ENCODE results near the gene RC3H1.
"Not testable (repeated sequence)": the region's sequence is repeated elsewhere in the genome, so short reads cannot be mapped to it uniquely, and the experiment has no call there.

RC3H1 gene

DNA sequence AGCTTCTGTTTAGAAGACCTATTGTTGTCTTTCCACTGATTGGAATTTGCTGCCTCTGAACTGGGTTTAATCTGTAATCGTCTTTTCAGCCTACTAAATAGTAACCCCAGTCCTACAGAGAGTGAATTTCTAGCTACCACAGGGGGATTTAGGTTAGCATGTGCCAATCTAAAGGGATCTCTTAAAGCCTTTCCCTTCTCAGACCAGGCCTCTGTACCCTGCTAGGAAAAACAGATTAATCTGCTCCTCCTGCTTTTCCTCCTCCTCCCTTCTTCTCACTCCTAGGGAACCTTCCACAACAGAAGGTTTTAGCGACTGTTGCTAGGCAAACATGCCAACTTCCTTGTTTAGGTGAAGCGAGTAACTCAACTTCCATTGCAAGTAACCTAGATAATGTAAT lies 1.3 kb upstream of the RC3H1 start:
- peak; percentile 66 for DNase-seq

DNA sequence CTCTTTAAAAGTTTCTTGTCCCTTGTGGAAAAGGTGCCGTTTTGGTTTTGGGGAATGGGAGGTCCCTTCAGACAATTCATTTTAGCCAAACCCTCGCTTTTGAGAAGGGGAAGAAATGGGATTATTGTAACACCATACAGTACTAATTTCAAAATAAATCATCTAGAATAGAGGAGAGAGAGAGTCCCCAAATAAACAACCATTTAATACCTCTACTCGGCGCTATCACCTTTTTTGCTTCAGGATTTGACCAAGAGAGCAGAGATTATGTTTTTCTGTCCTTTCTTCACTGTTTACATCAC lies 770 bp upstream of the RC3H1 start:
- no peak for DNase-seq

DNA sequence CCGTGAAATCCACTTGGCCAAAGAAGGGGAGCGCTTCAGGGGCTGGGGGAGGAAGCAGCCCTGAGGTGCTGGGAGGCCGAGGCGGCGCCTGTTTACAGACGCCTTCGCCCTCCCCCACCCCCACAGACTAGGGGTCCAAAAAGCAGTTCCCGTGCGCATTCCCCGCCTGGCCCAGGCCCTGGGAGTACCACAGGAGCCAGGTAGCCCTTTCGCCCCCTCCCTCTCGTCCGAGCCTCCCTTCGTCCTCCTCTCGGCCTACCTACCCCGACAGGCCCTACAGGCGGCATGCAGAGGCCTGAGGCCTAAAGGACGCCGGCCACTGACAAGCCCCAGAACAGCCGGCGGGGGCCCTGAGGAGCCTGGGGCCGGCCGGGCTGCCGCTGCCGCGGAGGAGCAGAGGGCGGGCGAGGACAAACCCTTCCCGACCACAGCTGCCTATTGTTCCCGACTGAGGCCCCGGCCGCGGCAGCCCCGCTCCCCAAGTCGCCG lies 522 bp downstream of the RC3H1 start:
- peak; percentile 52 for DNase-seq

DNA sequence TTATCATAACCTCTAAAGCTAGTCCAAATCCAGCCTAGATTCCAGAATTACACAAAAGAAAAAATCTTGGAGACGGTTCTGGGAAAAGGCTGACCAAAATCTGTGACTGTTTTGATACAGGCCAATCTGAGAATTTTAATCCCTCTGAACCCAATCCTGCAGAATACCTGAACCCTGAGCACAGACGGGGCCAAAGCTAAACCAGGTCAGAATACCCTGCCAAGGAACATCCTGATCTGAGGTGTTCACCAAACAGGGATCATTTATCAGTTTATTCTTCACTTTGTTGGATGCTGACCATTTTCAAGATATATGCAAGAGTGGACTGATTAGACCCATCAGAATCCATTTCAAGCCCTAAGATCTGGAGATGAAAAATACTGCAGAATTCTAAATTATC lies 3.6 kb downstream of the RC3H1 start:
- DNase-seq, result no peak

DNA sequence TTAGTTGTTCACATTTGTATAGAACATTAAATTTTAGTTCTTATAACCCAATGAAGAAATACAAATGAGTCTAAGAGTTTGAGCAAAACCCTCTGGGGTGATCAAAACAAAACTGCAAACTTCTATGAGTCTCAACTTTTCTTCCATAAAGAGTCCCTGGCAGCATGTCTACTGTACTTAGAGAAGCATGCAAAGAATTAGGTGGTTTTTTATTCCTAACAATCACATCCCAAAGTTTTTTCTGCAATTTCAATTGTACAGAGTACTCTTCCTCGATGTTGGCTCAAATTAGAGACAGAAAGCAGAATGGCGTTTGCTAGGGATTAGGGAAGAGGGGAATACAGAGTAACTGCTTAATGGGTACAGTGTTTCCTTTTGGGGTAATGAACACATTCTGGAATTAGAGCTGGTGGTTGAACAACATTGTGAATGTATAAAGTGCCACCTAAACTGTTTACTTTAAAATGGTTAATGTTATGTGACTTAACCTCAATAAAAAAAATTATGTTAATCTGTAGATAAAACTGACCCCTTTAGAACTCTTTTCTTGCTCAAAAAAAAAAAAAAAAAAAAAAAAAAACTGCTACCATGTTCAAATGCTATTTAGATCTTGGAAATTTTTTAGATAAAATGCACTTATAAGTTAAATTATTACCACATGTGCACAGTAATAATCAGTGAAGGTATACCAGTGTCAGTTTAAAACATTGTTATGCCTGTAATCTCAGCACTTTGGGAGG lies 4.8 kb downstream of the RC3H1 start:
- no peak for DNase-seq

DNA sequence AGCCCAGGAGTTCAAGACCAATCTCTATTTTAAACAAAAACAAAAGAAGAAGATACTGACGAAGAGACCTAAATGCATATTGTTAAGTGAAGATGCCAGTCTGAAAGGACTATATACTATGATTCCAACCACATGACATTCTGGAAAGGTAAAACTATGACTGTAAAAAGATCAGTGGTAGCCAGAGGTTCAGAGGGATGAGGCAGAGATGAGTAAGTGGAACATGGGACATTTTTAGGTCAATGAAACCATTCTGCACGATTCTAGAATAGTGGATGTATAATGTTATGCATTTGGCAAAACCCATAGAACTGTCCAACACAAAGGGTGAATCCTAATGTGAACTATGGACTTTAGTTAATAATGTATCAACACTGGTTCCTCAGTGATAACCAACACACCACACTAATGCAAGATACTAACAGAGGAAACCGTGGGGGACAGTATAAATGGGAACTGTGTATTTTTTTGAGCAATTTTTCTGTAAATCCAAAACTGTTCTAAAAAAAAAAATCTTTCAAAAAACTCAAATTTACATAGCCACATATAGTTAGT lies 8.2 kb downstream of the RC3H1 start:
- no peak for DNase-seq

DNA sequence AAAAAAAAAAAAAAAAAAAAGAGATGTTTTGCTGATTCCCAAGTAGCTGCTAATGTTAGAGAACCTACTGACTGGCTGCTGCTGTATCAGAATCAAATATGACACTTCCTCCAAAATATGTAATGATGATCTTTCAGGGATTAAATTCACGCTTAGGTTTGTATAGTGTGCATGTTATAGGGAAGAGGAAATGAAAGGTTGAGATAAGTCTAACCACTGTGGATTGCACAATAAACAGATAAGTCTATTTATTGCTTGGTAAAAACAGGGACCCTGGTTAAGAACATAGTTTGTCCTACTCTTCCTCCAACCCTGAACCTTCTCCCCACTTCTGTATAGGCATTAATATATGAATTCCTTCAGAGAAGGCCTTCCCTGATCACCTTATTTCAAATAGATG lies 13.2 kb downstream of the RC3H1 start:
- peak; percentile 57 for DNase-seq

DNA sequence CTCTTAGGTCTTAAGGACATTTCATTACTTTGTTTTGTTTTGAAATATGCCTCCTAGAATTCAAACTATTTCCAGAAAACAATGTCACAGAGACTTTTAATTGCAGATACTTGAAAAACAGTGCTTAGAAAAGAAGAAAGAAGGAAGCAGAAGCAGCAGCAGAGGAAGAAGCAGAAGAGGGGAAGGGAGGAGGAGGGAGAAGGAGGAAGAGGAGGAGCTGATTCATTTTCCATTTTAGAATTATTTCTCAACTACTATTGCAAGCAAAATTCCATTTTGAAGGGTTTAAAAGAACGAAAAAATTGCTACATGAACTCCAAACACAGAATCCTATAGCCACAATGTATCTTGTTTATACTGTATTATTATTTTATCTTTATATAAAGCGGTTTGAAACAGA lies 13.9 kb downstream of the RC3H1 start:
- peak; percentile 70 for DNase-seq

DNA sequence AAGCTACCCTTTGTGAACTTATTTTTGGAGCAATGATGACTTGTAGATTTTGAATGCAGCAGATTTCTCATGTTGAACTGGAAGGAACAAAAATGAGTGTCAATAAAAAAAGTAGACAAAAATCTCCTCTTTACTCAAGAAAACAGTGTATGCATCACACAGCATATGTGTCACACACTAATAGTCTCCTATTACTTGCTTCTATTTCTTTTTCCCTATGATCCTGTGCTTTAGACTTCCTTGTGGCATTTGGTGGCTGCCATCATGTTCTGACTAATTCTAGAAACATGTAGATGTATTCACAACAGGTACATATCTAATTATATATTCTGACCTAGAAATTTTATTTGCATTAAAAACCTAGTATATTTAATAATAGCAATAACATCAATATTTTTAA lies 14.3 kb downstream of the RC3H1 start:
- no peak for DNase-seq

DNA sequence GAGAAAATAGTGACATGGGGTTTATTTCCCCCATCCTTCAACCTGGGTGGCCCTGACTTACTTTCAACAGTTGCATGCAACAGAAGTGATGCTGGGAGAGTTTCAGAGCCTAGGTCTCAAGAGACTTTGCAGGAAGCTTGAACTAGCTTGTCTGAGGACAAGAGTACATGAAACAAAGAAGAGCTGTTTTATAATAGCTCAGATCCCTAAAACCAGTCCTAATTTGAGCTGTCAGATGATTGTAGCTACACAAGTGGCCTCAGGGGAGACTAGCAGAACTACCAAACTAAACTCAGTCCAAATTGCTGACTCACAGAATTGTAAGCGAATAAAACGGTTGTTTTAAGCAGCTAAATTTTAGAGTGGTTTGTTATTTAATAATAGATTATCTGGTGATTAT lies 17.1 kb downstream of the RC3H1 start:
- peak; percentile 24 for DNase-seq

DNA sequence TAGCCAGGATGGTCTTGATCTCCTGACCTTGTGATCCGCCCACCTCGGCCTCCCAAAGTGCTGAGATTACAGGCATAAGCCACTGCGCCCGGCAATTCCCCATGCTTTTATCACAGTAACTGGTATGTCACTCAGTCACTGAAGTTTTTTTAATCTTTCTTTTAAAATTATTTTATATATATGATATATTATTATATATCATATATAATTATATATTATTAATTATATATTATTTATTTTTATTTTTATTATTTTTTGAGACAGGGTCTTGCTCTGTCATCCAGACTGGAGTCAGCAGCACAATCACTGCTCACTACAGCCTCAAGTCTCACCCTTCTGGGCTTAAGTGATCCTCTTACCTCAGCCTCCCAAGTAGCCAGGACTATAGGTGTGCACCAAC lies 18.3 kb downstream of the RC3H1 start:
- DNase-seq, result no peak

DNA sequence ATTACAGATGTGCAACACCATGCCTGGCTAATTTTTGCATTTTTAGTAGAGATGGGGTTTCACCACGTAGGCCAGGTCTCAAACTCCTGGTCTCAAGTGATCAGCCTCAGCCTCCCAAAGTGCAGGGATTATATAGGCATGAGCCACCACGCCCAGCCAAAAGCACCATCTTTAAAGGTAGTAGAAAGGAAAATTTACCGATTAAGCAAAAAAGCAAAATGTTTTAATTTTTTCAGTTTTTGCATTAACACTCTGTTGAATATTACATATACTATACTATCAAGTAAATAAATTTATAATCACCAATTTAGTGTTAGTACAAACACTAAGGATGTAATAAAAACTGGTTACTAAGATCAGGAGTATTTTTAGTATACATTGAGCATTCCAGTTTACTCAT lies 20.6 kb downstream of the RC3H1 start:
- DNase-seq, result no peak

DNA sequence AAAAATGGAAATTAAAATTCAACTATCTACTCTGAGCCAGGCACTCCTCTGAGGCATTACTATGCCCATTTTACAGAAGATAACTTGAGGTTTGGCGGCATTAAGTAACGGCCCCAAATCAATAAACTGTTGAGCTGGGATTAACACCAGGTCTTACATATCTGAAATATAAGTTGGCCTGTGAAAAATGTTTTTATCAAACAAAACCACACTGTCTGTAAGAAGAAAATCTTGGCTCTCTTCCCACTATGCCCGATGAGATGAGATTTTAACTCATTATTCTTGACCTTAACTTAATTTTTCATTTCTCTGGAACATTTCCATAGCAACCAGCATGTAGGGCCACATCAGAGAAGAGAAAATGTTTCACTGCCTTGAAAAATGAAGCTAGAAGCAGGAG lies 21.8 kb downstream of the RC3H1 start:
- DNase-seq, result no peak

DNA sequence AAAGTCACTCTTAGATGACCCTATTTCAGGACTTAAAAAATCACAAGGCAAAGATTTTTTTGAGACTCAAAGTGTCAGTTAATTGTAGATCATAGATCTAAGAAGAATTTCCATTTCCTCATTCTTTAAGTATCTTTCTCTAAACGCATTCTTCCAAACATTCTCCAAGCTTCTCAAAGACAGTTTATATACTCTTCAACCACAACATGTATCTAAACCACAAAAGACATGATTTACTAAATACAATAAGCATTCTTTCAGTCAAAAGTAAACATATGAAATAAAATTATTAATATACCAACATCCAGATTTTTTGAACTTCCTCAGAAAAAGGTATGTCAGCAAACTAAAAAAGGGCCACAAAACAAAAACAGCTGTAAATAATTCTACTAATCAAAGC lies 24.4 kb downstream of the RC3H1 start:
- DNase-seq, result no peak

DNA sequence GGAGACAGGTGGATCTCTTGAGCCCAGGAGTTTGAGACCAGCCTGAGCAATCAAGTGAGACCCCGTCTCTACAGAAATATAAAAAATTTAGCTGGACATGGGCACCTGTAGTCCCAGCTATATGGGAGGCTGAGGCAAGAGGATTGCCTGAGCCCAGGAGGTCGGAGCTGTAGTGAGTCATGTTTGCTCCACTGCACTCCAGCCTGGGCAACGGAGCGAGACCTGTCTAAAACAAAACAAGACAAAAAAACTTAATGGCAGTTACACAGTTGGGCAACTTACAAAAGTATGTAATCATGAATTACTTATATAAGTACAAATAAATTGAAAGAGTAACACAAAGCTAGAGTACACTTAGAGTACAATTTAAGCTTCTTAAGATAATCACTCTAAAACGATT lies 25.2 kb downstream of the RC3H1 start:
- DNase-seq, result no peak

DNA sequence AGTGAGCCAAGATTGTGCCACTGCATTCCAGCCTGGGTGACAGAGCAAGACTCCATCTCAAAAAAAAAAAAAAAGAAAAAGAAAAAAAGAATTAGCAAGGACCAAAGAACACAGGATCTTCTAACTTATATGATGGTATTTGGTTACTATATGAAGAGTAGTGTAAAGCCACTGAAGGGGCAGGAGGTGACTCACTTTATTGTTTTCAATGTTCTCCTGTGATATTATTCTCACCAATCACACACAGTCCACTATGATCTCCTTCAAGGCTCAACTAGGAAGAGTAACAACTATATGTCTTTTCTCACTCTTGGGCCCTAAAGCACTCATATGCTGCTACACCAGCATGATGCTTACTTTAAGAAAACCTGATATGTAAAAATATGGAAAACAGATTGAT lies 26.7 kb downstream of the RC3H1 start:
- no peak for DNase-seq

DNA sequence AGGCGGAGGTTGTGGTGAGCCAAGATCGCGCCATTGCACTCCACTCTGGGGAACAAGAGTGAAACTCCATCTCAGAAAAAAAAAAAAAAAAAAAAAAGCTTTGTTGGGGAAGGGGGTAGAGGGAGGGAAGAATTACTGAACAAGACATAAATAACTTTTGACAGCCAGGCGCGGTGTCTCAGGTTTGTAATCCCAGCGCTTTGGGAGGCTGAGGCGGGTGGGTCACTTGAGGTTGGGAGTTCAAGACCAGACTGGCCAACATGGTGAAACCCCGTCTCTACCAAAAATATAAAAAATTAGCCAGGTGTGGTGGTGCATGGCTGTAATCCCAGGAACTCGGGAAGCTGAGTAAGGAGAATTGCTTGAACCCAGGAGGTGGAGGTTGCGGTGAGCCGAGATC lies 28.2 kb downstream of the RC3H1 start:
- DNase-seq, result not testable (repeated sequence)

DNA sequence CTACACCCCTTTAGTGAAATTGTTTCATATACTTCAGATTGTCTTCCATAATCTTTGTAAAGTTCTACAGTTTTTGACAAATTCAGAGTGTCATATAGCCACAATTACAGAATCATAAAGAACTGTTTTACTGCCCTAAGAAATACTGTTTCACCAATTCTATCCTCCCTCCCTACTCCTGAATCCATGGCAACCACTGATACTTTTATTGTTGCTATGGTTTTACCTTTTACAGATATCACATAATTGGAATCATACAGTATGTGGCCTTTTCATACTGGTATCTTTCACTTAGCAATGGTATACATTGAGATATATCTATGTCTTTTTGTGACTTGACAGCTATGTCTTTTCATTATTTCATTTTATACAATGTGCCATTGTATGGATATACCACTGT lies 34.1 kb downstream of the RC3H1 start:
- no peak for DNase-seq

DNA sequence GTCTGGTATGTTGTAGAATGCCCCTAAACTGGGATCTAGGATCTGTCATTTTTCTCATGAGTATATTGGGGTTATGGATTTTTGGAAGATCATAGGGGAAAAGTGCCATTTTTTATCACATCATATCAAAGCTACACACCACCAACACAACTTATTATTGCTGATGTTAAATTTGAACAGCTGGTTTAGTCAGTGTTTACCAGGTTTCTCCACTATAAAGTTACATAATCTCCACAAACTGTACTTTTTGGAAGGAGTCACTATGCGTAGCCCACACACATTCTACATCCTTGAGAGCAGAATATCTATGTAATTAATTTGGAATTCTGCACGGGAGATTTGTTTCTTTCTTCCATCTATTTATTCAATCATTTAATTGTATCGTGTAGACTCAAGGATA lies 35.2 kb downstream of the RC3H1 start:
- no peak for DNase-seq

DNA sequence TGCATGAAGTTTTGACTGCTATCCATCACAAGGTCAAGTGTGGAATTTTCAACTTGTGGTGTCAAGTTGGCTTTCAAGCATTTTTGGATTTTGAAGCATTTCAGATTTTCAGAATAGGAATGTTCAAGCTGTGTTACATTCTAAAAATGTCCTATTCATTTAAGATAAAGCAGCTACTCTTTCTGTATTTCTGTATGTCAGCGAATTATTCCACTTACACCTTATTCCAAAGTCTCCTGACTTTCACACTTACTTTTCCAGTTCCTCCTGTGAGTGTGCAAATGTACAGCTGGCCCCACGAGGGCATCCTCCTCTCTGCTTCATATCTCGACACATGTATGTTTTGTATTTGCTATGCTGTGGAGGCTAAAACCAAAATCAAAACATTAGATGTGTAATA lies 51.9 kb downstream of the RC3H1 start:
- DNase-seq, result no peak

DNA sequence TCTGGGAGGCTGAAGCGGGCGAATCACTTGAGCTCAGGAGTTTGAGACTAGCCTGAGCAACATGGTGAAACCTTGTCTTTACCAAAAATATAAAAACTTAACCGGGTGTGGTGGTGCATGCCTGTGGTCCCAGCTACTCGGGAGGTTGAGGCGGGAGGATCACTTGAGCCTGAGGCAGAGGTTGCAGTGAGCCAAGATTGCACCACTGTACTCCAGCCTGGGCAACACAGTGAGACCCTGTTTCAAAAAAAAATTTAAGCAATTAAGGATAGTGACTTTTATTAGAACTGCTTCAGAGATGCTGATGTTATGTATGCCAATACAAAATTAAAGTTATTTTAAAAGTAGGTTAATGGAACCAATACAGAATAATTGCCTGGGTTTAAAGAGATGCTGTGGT lies 56.3 kb downstream of the RC3H1 start:
- DNase-seq, result not testable (repeated sequence)

DNA sequence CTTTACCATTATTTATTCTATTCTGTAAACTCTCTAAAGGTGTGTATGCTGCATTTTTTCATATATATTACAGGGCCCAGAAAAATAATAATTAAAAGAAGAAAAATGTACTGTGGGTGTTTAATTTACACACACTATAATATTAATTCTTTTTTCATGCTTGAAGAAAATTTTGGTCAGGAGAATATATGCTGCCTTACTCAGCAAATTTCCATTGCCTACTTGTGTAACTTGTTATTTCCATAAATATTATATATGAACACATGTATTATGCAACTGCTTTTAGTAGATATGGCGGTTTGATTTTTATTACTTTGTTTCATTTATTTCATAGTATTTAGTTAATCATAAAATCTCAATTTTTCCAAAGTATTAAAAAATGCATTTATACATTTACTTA lies 58.7 kb downstream of the RC3H1 start:
- no peak for DNase-seq

DNA sequence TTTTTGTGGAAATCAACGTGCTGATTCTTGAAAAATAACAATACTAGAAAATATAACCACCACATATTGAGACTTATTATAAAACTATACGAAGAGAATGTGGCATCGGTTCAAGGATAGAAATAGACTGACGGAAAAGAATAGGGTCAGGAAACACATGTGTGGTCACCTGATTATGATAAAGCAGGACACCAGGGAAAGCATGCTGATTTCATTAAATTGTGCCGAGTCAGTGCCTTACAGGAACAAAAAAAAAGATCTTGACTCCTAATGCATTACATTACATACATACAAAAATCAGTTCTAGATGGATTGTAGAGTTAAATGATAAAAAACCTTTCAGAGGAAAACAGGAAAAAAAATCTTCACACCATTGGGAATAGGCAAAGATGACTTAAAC lies 61.5 kb downstream of the RC3H1 start:
- DNase-seq, result peak; percentile 31

DNA sequence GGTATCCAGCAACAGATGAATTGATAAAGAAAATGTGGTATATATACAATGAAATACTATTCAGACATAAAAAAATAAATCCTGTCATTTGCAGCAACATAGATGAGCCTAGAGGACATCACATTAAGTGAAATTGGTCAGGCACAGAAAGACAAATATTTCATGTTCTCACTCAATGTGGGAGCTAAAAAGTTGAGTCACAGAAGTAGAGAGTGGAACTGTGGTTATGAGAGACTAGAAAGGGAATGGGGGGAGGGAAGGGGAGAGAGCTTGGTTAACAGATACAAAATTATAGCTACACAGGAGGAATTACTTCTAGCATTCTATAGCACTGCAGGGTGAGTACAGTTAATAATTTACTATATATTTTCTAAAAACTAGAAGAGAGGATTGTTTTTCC lies 68.0 kb downstream of the RC3H1 start:
- no peak for DNase-seq

DNA sequence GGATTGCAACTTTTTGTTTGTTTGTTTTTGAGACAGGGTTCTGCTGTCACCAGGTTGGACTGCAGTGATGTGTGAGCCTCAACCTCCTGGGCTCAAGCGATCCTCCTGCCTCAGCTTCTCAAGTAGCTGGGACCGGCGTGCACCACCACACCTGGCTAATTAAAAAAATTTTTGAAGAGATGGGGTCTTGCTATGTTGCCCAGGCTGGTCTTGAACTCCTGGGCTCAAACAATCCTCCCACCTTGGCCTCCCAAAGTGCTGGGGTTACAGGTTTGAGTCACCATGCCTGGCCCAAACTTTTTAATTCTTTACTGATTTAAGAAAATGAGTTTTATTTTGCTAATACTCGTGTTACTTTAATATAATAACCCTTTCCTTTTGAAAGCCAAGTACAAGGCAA lies 73.6 kb downstream of the RC3H1 start:
- no peak for DNase-seq
